K562 (cell line): ENCODE results near the gene GAL3ST3. TPM values are rescaled to one million over a fixed set of nuclear protein-coding genes. Genes with fewer than 3 reads are reported as not detected.

Experiments used
- ATAC-seq: fragments of 200-7000 bp; cut with Tn5 transposase; 3 replicates; pipeline ENCODE4 v1.9.1; 2020; ENCODE audit warnings: moderate library complexity
- BruUV-seq: library from RNA; stranded (reverse); fragments of 400-500 nt; replicated peaks from 2 replicates; lab custom pipeline; 2021; lab: Mats Ljungman, UMichigan
- CTCF ChIA-PET: fragments of 300-600 bp; formaldehyde crosslinking; extraction: SDS; loops from one replicate; lab custom pipeline; 2021; ENCODE audit warnings: low intra/inter-chr PET ratio; lab: Yijun Ruan, JAX
- POLR2A ChIA-PET: fragments of 300-600, 350-650 bp; sonication (Branson Sonifier 250); formaldehyde crosslinking; extraction: SDS; loops from one replicate; lab custom pipeline; 2021; ENCODE audit warnings: antibody characterized with exemption, inconsistent platforms; lab: Yijun Ruan, JAX
- DNase-seq, 4 experiments: peaks; one replicate each; pipeline versions ENCODE4 v3.0.0 to v3.0.0-alpha.2; 2011 to 2018; ENCODE audit warnings: low spot score in 3 of 4, mixed read lengths in 3 of 4; ENCODE audit errors: extremely low read depth in 1 of 4
- FAIRE-seq: peaks from 2 replicates; lab custom pipeline; 2011; peaks lifted over from hg19 to GRCh38; lab: Jason Lieb, UNC
- H2AFZ ChIP-seq: 2 replicates; pipeline ENCODE4 v1.6.0; 2011; ENCODE audit warnings: low read depth, low read length, control low read depth, inconsistent platforms
- H3K27ac ChIP-seq: fragments of 200-600 bp; 3 replicates; pipeline ENCODE4 v1.8.0; 2011; ENCODE audit warnings: low read depth, mild to moderate bottlenecking, control low read depth, inconsistent platforms, low read length, moderate library complexity, mixed read lengths; ENCODE audit errors: extremely low read depth
- H3K27me3 ChIP-seq, 2 experiments: fragments of 300-600 bp in 1 of 2; 2 replicates in 1 of 2; 3 replicates in 1 of 2; pipeline versions ENCODE4 v1.6.0 to v1.8.0; 2011; ENCODE audit warnings: inconsistent platforms in 2 of 2, low read length in 2 of 2, mild to moderate bottlenecking in 1 of 2, mixed read lengths in 1 of 2, moderate library complexity in 1 of 2; ENCODE audit not compliant: control insufficient read depth in 2 of 2, insufficient read depth in 2 of 2
- H3K36me3 ChIP-seq: fragments of 300-600 bp; 3 replicates; pipeline ENCODE4 v1.8.0; 2011; ENCODE audit warnings: mild to moderate bottlenecking, low read length, inconsistent platforms; ENCODE audit not compliant: control insufficient read depth, insufficient read depth
- H3K4me1 ChIP-seq, 2 experiments: fragments of 200-600 bp in 1 of 2; replicated peaks in 1 of 2; 2 replicates in 1 of 2; 3 replicates in 1 of 2; pipeline versions ENCODE4 v1.5.1 to v1.8.0; 2011; ENCODE audit warnings: inconsistent platforms in 2 of 2, low read length in 2 of 2, mild to moderate bottlenecking in 1 of 2, mixed read lengths in 1 of 2, moderate library complexity in 1 of 2; ENCODE audit not compliant: control insufficient read depth in 2 of 2, insufficient read depth in 2 of 2
- H3K4me2 ChIP-seq: 2 replicates; pipeline ENCODE4 v1.6.1; 2011; ENCODE audit warnings: low read length, control low read depth, inconsistent platforms, mixed read lengths; ENCODE audit not compliant: insufficient read depth
- H3K4me3 ChIP-seq: fragments of 200-600 bp; sonication (generic), shearing (Covaris generic); 2 replicates; pipeline ENCODE4 v1.5.1; 2016; ENCODE audit warnings: control low read depth, inconsistent platforms
- H3K79me2 ChIP-seq: fragments of 200-600 bp; 3 replicates; pipeline ENCODE4 v1.8.0; 2011; ENCODE audit warnings: low read length, inconsistent platforms; ENCODE audit not compliant: control insufficient read depth, insufficient read depth
- H3K9ac ChIP-seq, 2 experiments: 2 replicates each; pipeline versions ENCODE4 v1.6.0 to v1.6.1; 2011; ENCODE audit warnings: low read depth in 2 of 2, low read length in 2 of 2, control low read depth in 1 of 2, inconsistent platforms in 1 of 2, mild to moderate bottlenecking in 1 of 2, mixed read lengths in 1 of 2; ENCODE audit not compliant: insufficient read depth in 1 of 2
- H3K9me1 ChIP-seq: one replicate; pipeline ENCODE4 v1.6.0; 2011; ENCODE audit warnings: inconsistent platforms, mild to moderate bottlenecking, low read length, moderate library complexity; ENCODE audit not compliant: control insufficient read depth, insufficient read depth
- H3K9me3 ChIP-seq: replicated peaks from 2 replicates; pipeline ENCODE4 v1.5.1; 2011; ENCODE audit warnings: low read depth, low read length, inconsistent platforms; ENCODE audit not compliant: control insufficient read depth, insufficient read depth
- H4K20me1 ChIP-seq: replicated peaks from 2 replicates; pipeline ENCODE4 v1.6.1; 2011; ENCODE audit warnings: low read length, inconsistent platforms, mixed read lengths; ENCODE audit not compliant: control insufficient read depth, insufficient read depth
- MYC ChIP-seq, 2 experiments: fragments of 250-450 bp in 1 of 2; sonication (Bioruptor Pico) in 1 of 2; IDR thresholded peaks; 2 replicates each; pipeline versions ENCODE4 v1.5.1 to v1.6.1; 2012 to 2021; ENCODE audit warnings: low read depth in 2 of 2, borderline replicate concordance in 1 of 2, improper control_type of control experiment in 1 of 2, low read length in 1 of 2, mild to moderate bottlenecking in 1 of 2, moderate library complexity in 1 of 2
- TFAM ChIP-seq: fragments of 250-450 bp; sonication (Bioruptor Pico); conservative IDR thresholded peaks from 2 replicates; pipeline ENCODE4 v1.5.0; 2021; ENCODE audit warnings: mild to moderate bottlenecking, moderate library complexity
- ZNF134 ChIP-seq: fragments of 250-450 bp; sonication (Bioruptor Pico); conservative IDR thresholded peaks from 2 replicates; pipeline ENCODE4 v1.4.0; 2020
- ZNF318 ChIP-seq, 2 experiments: fragments of 450-650 bp; IDR thresholded peaks; 2 replicates each; pipeline ENCODE4 v1.6.1; 2016; ENCODE audit warnings: mild to moderate bottlenecking in 2 of 2, borderline replicate concordance in 1 of 2, low read depth in 1 of 2, moderate library complexity in 1 of 2
- WGBS: fragments of 100-300 bp; shearing (Covaris generic); methylation state at CpG from one replicate; pipeline ENCODE4 v1.1.6; 2016; ENCODE audit warnings: low coverage, mixed read lengths; ENCODE audit not compliant: insufficient coverage; ENCODE audit errors: missing lambda C conversion rate; 5-methylcytosine and 5-hydroxymethylcytosine counted together
- in situ Hi-C: fragments of 300-500 bp; cut with MboI; formaldehyde crosslinking; loops from 4 replicates; pipeline ENCODE4 v1.15.0; 2018; ENCODE audit warnings: inconsistent platforms, mixed read lengths
- intact Hi-C: fragments of 100-400 bp; cut with micrococcal nuclease; formaldehyde crosslinking; loops from 2 replicates; pipeline ENCODE4 v1.14.2; 2022
- polyA plus RNA-seq, 8 experiments: library from polyadenylated mRNA; depleted of rRNA in 4 of 8; stranded (reverse) in 5 of 8; unstranded in 3 of 8; fragments of >200 nt; fragmentation: Nextera tagmentation in 2 of 8; fragmentation: Illumina TruSeq in 1 of 8; extraction: Ambion mirVana in 2 of 8; extraction: Trizol in 1 of 8; gene quantifications; 2 replicates each; pipeline versions ENCODE4 v1.2.1 to v1.2.3, GENCODE V29; 2011 to 2014; ENCODE audit warnings: inconsistent platforms in 1 of 8, missing spikeins in 1 of 8
- total RNA-seq, 7 experiments: library from RNA; depleted of rRNA in 6 of 7; stranded (reverse); fragments of >200 nt in 6 of 7; fragmentation: Illumina TruSeq in 2 of 7; extraction: Trizol in 2 of 7; gene quantifications; 2 replicates each; pipeline versions ENCODE4 v1.2.1 to v1.2.3, GENCODE V29; 2011 to 2021; ENCODE audit warnings: low replicate concordance in 1 of 7
- TF ChIP-seq, protein P1 (sequence below): IDR thresholded peaks from 2 replicates; pipeline ENCODE4 v1.6.1; 2011; ENCODE audit warnings: borderline replicate concordance, low read depth, mild to moderate bottlenecking, moderate library complexity, low read length; ENCODE audit not compliant: insufficient read depth, poor library complexity, severe bottlenecking

Gene GAL3ST3
- total and polyA plus RNA-seq, 9 of the 15 experiments (the other 6 are each of a cell fraction or from before 2014, with no cell fraction given), result not detected

GRCh38 chr11:66077927-66078326 lies 29.0 kb upstream of the GAL3ST3 start:
- Histone ChIP-seq H3K4me3 (no peak overlapping the region), H3K9ac (no peak overlapping the region), H3K4me2 (no peak overlapping the region), H3K9me1 (no peaks in the 10 kb centered on the region), H3K36me3 (peaks cover 19% of the 10 kb centered on the region; the same call in 1 of the 3 replicates), H2AFZ (no peak overlapping the region), H3K27ac (no peak overlapping the region), H3K79me2 (peaks cover 47% of the 10 kb centered on the region), H3K27me3 (no peaks in the 10 kb centered on the region), H3K9me3 (no peaks in the 10 kb centered on the region), H4K20me1 (peaks cover 3% of the 10 kb centered on the region; the same call in 1 of the 2 replicates), H3K4me1 (peaks cover 8 to 30% of the 10 kb centered on the region in 2 experiments; a peak in 4 of 5 replicates)
- no peak for ATAC-seq
- 85% methylated on average over 3 of the region's 3 CpGs for WGBS
- no peak for FAIRE-seq
- POLR2A ChIA-PET, result interaction anchor here (0.7 to 4.8 kb wide), 2 partner anchors 7 to 74 kb away, joined by 3 to 44 read pairs; partner anchors contain the start of gene PACS1
- intact Hi-C loops, result no loop called here
- no peak for DNase-seq
- BruUV-seq, result no TSS peak
- CTCF ChIA-PET, result no interaction called here
- in situ Hi-C loops, result no loop called here
- no peak for TF ChIP-seq TFAM (CRISPR knock-in tag)
- TF ChIP-seq ZNF134 (CRISPR knock-in tag), result no peak
- no peak for TF ChIP-seq ZNF318 (IDR thresholded peaks at IDR 0.05; ENCODE audit: borderline replicate concordance in 1 of 2, low read depth in 1 of 2)
- no peak for TF ChIP-seq MYC (IDR thresholded peaks at IDR 0.05; ENCODE audit: low read depth, low read length)
- TF ChIP-seq MYC (CRISPR knock-in tag; IDR thresholded peaks at IDR 0.05; ENCODE audit: borderline replicate concordance, low read depth), result no peak
- TF ChIP-seq, protein P1, sequence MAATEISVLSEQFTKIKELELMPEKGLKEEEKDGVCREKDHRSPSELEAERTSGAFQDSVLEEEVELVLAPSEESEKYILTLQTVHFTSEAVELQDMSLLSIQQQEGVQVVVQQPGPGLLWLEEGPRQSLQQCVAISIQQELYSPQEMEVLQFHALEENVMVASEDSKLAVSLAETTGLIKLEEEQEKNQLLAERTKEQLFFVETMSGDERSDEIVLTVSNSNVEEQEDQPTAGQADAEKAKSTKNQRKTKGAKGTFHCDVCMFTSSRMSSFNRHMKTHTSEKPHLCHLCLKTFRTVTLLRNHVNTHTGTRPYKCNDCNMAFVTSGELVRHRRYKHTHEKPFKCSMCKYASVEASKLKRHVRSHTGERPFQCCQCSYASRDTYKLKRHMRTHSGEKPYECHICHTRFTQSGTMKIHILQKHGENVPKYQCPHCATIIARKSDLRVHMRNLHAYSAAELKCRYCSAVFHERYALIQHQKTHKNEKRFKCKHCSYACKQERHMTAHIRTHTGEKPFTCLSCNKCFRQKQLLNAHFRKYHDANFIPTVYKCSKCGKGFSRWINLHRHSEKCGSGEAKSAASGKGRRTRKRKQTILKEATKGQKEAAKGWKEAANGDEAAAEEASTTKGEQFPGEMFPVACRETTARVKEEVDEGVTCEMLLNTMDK, result no peak
